ENCODE measurements around the gene TIMM13.

GRCh38 chr19:2394442-2395292 is 32.7 kb downstream of the TIMM13 start:
- TF ChIP-seq POLR2AphosphoS5 (IDR thresholded peaks at IDR 0.05) (peak in 1 of 3 donors; percentile 33), POLR2A (IDR thresholded peaks at IDR 0.05) (no peak)
- TF ChIP-seq, protein P1, sequence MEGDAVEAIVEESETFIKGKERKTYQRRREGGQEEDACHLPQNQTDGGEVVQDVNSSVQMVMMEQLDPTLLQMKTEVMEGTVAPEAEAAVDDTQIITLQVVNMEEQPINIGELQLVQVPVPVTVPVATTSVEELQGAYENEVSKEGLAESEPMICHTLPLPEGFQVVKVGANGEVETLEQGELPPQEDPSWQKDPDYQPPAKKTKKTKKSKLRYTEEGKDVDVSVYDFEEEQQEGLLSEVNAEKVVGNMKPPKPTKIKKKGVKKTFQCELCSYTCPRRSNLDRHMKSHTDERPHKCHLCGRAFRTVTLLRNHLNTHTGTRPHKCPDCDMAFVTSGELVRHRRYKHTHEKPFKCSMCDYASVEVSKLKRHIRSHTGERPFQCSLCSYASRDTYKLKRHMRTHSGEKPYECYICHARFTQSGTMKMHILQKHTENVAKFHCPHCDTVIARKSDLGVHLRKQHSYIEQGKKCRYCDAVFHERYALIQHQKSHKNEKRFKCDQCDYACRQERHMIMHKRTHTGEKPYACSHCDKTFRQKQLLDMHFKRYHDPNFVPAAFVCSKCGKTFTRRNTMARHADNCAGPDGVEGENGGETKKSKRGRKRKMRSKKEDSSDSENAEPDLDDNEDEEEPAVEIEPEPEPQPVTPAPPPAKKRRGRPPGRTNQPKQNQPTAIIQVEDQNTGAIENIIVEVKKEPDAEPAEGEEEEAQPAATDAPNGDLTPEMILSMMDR (IDR thresholded peaks at IDR 0.05) = no peak
